Measurements from ENCODE around the gene ANKRD42. TPM values are rescaled to one million over a fixed set of nuclear protein-coding genes. Genes with fewer than 3 reads are reported as not detected.
A peak's percentile ranks its signal among the peaks of the same experiment; 100 is the strongest.

The ANKRD42 gene
- total and polyA plus RNA-seq, 9 of the 15 experiments (the other 6 are each of a cell fraction or from before 2014, with no cell fraction given): 2.8 to 9.1 (median 6.1) TPM

DNA sequence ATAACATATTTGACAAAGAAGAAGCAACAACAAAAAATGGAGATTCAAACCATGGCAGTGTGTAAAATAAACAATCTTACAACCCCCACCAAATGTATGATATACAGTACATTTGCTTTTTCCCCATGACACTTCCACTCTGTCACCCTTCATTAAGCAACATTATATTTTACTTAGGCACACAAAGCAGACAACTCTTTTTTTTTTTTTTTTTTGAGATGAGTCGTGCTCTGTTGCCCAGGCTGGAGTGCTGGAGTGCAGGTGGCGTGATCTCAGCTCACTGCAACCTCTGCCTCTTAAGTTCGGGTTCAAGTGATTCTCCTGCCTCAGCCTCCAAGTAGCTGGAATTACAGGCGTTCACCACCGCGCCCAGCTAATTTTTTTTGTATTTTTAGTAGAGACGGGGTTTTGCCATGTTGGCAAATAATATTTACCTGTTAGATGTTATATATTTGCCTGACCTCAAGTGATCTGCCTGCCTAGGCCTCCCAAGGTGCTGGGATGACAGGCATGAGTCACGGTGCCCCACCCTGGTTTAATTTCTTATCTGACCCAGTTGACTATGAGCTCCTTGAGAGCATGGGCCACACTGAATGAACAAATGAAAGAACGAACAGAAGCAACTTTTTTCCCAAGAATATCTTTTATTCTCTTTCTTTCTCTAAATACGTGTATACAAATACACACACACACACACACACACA lies 42.1 kb upstream of the ANKRD42 start (continued):
- no peak for TF ChIP-seq PCBP2 (IDR thresholded peaks at IDR 0.05; ENCODE audit: low read depth, low read length, poor library complexity, severe bottlenecking)
- no peak for TF ChIP-seq RBM17 (IDR thresholded peaks at IDR 0.05; ENCODE audit: borderline replicate concordance, low read depth, low read length)
- no peak for TF ChIP-seq MCM7 (IDR thresholded peaks at IDR 0.05)
- peak; percentile 93 for TF ChIP-seq ZNF316 (IDR thresholded peaks at IDR 0.05)
- no peak for TF ChIP-seq HSF4 (CRISPR knock-in tag; IDR thresholded peaks at IDR 0.05; ENCODE audit: borderline replicate concordance)
- no peak for TF ChIP-seq IRF2 (CRISPR knock-in tag; IDR thresholded peaks at IDR 0.05)
- TF ChIP-seq SETDB1 (IDR thresholded peaks at IDR 0.05; ENCODE audit: low read length): no peak
- TF ChIP-seq, protein P1, sequence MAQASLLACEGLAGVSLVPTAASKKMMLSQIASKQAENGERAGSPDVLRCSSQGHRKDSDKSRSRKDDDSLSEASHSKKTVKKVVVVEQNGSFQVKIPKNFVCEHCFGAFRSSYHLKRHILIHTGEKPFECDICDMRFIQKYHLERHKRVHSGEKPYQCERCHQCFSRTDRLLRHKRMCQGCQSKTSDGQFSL (CRISPR knock-in tag; IDR thresholded peaks at IDR 0.05): no peak
- TF ChIP-seq, protein P1 (tag; IDR thresholded peaks at IDR 0.05): no peak
- TF ChIP-seq, protein P2, sequence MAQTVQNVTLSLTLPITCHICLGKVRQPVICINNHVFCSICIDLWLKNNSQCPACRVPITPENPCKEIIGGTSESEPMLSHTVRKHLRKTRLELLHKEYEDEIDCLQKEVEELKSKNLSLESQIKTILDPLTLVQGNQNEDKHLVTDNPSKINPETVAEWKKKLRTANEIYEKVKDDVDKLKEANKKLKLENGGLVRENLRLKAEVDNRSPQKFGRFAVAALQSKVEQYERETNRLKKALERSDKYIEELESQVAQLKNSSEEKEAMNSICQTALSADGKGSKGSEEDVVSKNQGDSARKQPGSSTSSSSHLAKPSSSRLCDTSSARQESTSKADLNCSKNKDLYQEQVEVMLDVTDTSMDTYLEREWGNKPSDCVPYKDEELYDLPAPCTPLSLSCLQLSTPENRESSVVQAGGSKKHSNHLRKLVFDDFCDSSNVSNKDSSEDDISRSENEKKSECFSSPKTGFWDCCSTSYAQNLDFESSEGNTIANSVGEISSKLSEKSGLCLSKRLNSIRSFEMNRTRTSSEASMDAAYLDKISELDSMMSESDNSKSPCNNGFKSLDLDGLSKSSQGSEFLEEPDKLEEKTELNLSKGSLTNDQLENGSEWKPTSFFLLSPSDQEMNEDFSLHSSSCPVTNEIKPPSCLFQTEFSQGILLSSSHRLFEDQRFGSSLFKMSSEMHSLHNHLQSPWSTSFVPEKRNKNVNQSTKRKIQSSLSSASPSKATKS (CRISPR knock-in tag; IDR thresholded peaks at IDR 0.05): no peak
- TF ChIP-seq CEBPB (tag; IDR thresholded peaks at IDR 0.05): no peak
- no peak for TF ChIP-seq XRCC5 (IDR thresholded peaks at IDR 0.05; ENCODE audit: low read depth, low read length)
- TF ChIP-seq TCFL5 (CRISPR knock-in tag; conservative IDR thresholded peaks at IDR 0.05): no peak
- TF ChIP-seq TAF15 (IDR thresholded peaks at IDR 0.05; ENCODE audit: low read depth, low read length): no peak
- no peak for TF ChIP-seq TRIM24 (IDR thresholded peaks at IDR 0.05)
- TF ChIP-seq POU5F1 (IDR thresholded peaks at IDR 0.05; ENCODE audit: borderline replicate concordance, low read depth, low read length, partially characterized antibody): no peak
- TF ChIP-seq PURB (CRISPR knock-in tag; IDR thresholded peaks at IDR 0.05; ENCODE audit: low read depth): no peak
- TF ChIP-seq, protein P3, sequence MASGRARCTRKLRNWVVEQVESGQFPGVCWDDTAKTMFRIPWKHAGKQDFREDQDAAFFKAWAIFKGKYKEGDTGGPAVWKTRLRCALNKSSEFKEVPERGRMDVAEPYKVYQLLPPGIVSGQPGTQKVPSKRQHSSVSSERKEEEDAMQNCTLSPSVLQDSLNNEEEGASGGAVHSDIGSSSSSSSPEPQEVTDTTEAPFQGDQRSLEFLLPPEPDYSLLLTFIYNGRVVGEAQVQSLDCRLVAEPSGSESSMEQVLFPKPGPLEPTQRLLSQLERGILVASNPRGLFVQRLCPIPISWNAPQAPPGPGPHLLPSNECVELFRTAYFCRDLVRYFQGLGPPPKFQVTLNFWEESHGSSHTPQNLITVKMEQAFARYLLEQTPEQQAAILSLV (tag; IDR thresholded peaks at IDR 0.05): no peak
- TF ChIP-seq CHD4 (IDR thresholded peaks at IDR 0.05; ENCODE audit: insufficient read depth, insufficient replicate concordance, low read depth, low read length, poor library complexity, severe bottlenecking): no peak
- TF ChIP-seq ZC3H4 (CRISPR knock-in tag; IDR thresholded peaks at IDR 0.05; ENCODE audit: borderline replicate concordance): no peak
